IMR-90 (cell line): ENCODE results near the gene UQCC5. TPM values are rescaled to one million over a fixed set of nuclear protein-coding genes. Genes with fewer than 3 reads are reported as not detected.

Experiments
- ATAC-seq: fragments of 200-7000 bp; cut with Tn5 transposase; 2 replicates; pipeline ENCODE4 v1.9.1; 2020; ENCODE audit warnings: low read depth, mild to moderate bottlenecking, moderate library complexity
- BruUV-seq: library from RNA; stranded (reverse); fragments of 400-500 nt; replicated peaks from 2 replicates; lab custom pipeline; 2021; lab: Mats Ljungman, UMichigan
- CTCF ChIA-PET: fragments of 300-600 bp; formaldehyde crosslinking; extraction: SDS; loops from one replicate; lab custom pipeline; 2021; ENCODE audit warnings: antibody characterized with exemption; lab: Yijun Ruan, JAX
- POLR2A ChIA-PET: fragments of 300-600 bp; sonication (Branson Sonifier 250); formaldehyde crosslinking; loops from one replicate; lab custom pipeline; 2022; ENCODE audit warnings: antibody characterized with exemption; ENCODE audit not compliant: unreplicated experiment; lab: Charles Lee
- DNase-seq: peaks from one replicate; pipeline ENCODE4 v3.0.0; 2013
- H2AFZ ChIP-seq: replicated peaks from 2 replicates; pipeline ENCODE3; 2013; ENCODE audit warnings: low read length, mild to moderate bottlenecking; ENCODE audit not compliant: poor library complexity
- H2AK5ac ChIP-seq: 2 replicates; pipeline ENCODE4 v1.6.1; 2013; ENCODE audit warnings: low read depth, low read length, inconsistent platforms
- H2AK9ac ChIP-seq: replicated peaks from 2 replicates; pipeline ENCODE3; 2013; ENCODE audit warnings: mild to moderate bottlenecking, low read depth, low read length, moderate library complexity; ENCODE audit not compliant: poor library complexity
- H2BK120ac ChIP-seq: 2 replicates; pipeline ENCODE4 v1.6.1; 2013; ENCODE audit warnings: low read depth, low read length, inconsistent platforms
- H2BK15ac ChIP-seq: 3 replicates; pipeline ENCODE4 v1.6.1; 2013; ENCODE audit warnings: low read depth, low read length, inconsistent platforms
- H2BK20ac ChIP-seq: 2 replicates; pipeline ENCODE4 v1.6.1; 2013; ENCODE audit warnings: low read depth, mild to moderate bottlenecking, inconsistent platforms, low read length, moderate library complexity
- H2BK5ac ChIP-seq: 2 replicates; pipeline ENCODE4 v1.6.1; 2013; ENCODE audit warnings: mild to moderate bottlenecking, low read depth, low read length, inconsistent platforms; ENCODE audit not compliant: poor library complexity, severe bottlenecking
- H3K14ac ChIP-seq: replicated peaks from 2 replicates; pipeline ENCODE4 v1.6.1; 2013; ENCODE audit warnings: low read depth, low read length, inconsistent platforms
- H3K18ac ChIP-seq: 2 replicates; pipeline ENCODE4 v1.6.1; 2013; ENCODE audit warnings: low read depth, low read length, control low read depth
- H3K23ac ChIP-seq: 2 replicates; pipeline ENCODE4 v1.6.1; 2013; ENCODE audit warnings: low read depth, low read length, inconsistent platforms
- H3K27ac ChIP-seq: 2 replicates; pipeline ENCODE4 v1.5.1; 2013; ENCODE audit warnings: mild to moderate bottlenecking, control low read depth, low read length; ENCODE audit not compliant: insufficient read depth
- H3K27me3 ChIP-seq: 2 replicates; pipeline ENCODE4 v1.6.1; 2013; ENCODE audit warnings: low read length; ENCODE audit not compliant: control insufficient read depth, insufficient read depth
- H3K36me3 ChIP-seq: 2 replicates; pipeline ENCODE4 v1.6.1; 2013; ENCODE audit warnings: low read length, mixed read lengths; ENCODE audit not compliant: control insufficient read depth, insufficient read depth
- H3K4ac ChIP-seq: 2 replicates; pipeline ENCODE4 v1.6.1; 2013; ENCODE audit warnings: low read depth, low read length, inconsistent platforms
- H3K4me1 ChIP-seq: 2 replicates; pipeline ENCODE4 v1.6.1; 2013; ENCODE audit warnings: low read length, mixed read lengths; ENCODE audit not compliant: control insufficient read depth, insufficient read depth
- H3K4me2 ChIP-seq: 2 replicates; pipeline ENCODE4 v1.6.1; 2013; ENCODE audit warnings: low read depth, mild to moderate bottlenecking, control low read depth, low read length, moderate library complexity
- H3K4me3 ChIP-seq: 2 replicates; pipeline ENCODE4 v1.5.1; 2013; ENCODE audit warnings: low read depth, mild to moderate bottlenecking, control low read depth, low read length, moderate library complexity; ENCODE audit not compliant: insufficient read depth
- H3K56ac ChIP-seq: 2 replicates; pipeline ENCODE4 v1.6.1; 2013; ENCODE audit warnings: low read length, inconsistent platforms; ENCODE audit not compliant: insufficient read depth; ENCODE audit errors: extremely low read depth
- H3K79me1 ChIP-seq, 2 experiments: 2 replicates each; pipeline ENCODE4 v1.6.1; 2013; ENCODE audit warnings: low read length in 2 of 2, inconsistent platforms in 1 of 2, low read depth in 1 of 2
- H3K9ac ChIP-seq: 2 replicates; pipeline ENCODE4 v1.6.1; 2013; ENCODE audit warnings: low read depth, low read length, control low read depth
- H3K9me1 ChIP-seq: 2 replicates; pipeline ENCODE4 v1.6.1; 2013; ENCODE audit warnings: low read length, inconsistent platforms; ENCODE audit not compliant: insufficient read depth
- H3K9me3 ChIP-seq: 2 replicates; pipeline ENCODE4 v1.6.1; 2013; ENCODE audit warnings: low read length; ENCODE audit not compliant: control insufficient read depth, insufficient read depth
- H4K20me1 ChIP-seq: 2 replicates; pipeline ENCODE4 v1.6.1; 2013; ENCODE audit warnings: low read length, inconsistent platforms; ENCODE audit not compliant: insufficient read depth
- H4K5ac ChIP-seq: 2 replicates; pipeline ENCODE4 v1.6.1; 2013; ENCODE audit warnings: mild to moderate bottlenecking, low read depth, low read length, control low read depth
- H4K8ac ChIP-seq, 2 experiments: 2 replicates each; pipeline ENCODE4 v1.6.1; 2013; ENCODE audit warnings: low read depth in 2 of 2, low read length in 2 of 2, control low read depth in 1 of 2, inconsistent platforms in 1 of 2
- H4K91ac ChIP-seq: 2 replicates; pipeline ENCODE4 v1.6.1; 2013; ENCODE audit warnings: low read depth, low read length, inconsistent platforms; ENCODE audit not compliant: insufficient read depth
- BHLHE40 ChIP-seq: fragments of 150-350 bp; IDR thresholded peaks from 2 replicates; pipeline ENCODE4 v1.6.1; 2016; ENCODE audit warnings: mild to moderate bottlenecking, low read depth, low read length
- CHD1 ChIP-seq: IDR thresholded peaks from 2 replicates; pipeline ENCODE4 v1.6.1; 2012; ENCODE audit warnings: low read depth, low read length, improper control_type of control experiment
- MAZ ChIP-seq: IDR thresholded peaks from 2 replicates; pipeline ENCODE4 v1.6.1; 2012; ENCODE audit warnings: low read depth, mild to moderate bottlenecking, low read length, improper control_type of control experiment, moderate library complexity, borderline replicate concordance
- SMC3 ChIP-seq: fragments of 150-350 bp; IDR thresholded peaks from 2 replicates; pipeline ENCODE4 v1.6.1; 2016; ENCODE audit warnings: low read depth, mild to moderate bottlenecking, antibody characterized with exemption, low read length, moderate library complexity
- whole genome bisulfite sequencing, 2 experiments: methylation state at CpG; one replicate each; pipeline versions ENCODE4 v1.1.5 to v1.1.7; 2013; ENCODE audit warnings: missing lambda C conversion rate in 2 of 2; ENCODE audit not compliant: insufficient read length in 1 of 2; ENCODE audit errors: extremely low coverage in 2 of 2; 5-methylcytosine and 5-hydroxymethylcytosine counted together
- dilution Hi-C: fragments of 300-500 bp; cut with HindIII; formaldehyde crosslinking; loops from one replicate; pipeline ENCODE4 v1.14.3; 2018; ENCODE audit warnings: low sequenced_read_pairs; ENCODE audit not compliant: unreplicated experiment
- in situ Hi-C: fragments of 300-500 bp; cut with MboI; formaldehyde crosslinking; loops from 3 replicates; pipeline ENCODE4 v1.14.3; 2019; ENCODE audit warnings: low sequenced_read_pairs, inconsistent platforms, mixed read lengths
- intact Hi-C: fragments of 100-400 bp; cut with micrococcal nuclease; formaldehyde crosslinking; loops from 2 replicates; pipeline ENCODE4 v1.10.0; 2022
- polyA plus RNA-seq, 3 experiments: library from polyadenylated mRNA; depleted of rRNA; stranded (reverse); fragments of >200 nt; gene quantifications; 2 replicates each; pipeline ENCODE4 v1.2.3, GENCODE V29; 2012; ENCODE audit warnings: low replicate concordance in 1 of 3
- total RNA-seq: library from RNA; depleted of rRNA; stranded (reverse); fragments of >200 nt; gene quantifications from 2 replicates; pipeline ENCODE4 v1.2.3, GENCODE V29; 2012
- TF ChIP-seq, protein P1 (sequence below): fragments of 150-350 bp; IDR thresholded peaks from 2 replicates; pipeline ENCODE4 v1.6.1; 2016; ENCODE audit warnings: low read depth, mild to moderate bottlenecking, low read length, moderate library complexity, borderline replicate concordance

UQCC5 gene
- total and polyA plus RNA-seq, 2 of the 4 experiments (the other 2 are of a cell fraction), result 1.1 to 16.9 TPM

DNA sequence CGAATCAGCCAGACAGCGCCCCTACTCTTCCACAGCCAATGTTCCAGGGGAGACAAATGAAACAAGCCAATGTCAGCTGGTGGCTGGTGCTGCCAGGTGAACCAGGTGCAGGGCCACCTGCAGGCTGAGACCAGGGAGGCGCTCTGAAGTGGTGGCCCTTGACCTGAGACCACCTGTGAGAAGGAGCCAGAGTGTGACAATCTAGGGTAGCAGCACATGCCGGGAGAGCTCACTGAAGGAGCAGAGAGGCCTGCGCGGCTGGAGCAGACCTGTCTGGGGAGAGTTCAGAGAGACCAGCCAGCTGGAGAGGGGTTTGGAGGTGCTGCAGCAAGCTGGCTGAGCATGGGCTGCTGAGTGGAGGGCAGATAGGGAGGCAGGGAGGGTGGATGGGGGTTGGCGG, 42.0 kb upstream of the UQCC5 start:
- Histone ChIP-seq H3K4me3 (no peak overlapping the region), H2AK5ac (no peak overlapping the region), H3K79me1 (peaks cover 0 to 11% of the 10 kb centered on the region in 2 experiments; a peak in 2 of 4 replicates), H2AFZ (no peak overlapping the region), H3K18ac (no peak overlapping the region), H3K27ac (no peak overlapping the region), H2BK15ac (no peak overlapping the region), H3K56ac (no peak overlapping the region), H4K8ac (no peak overlapping the region), H3K27me3 (no peaks in the 10 kb centered on the region), H4K20me1 (peaks cover 12% of the 10 kb centered on the region; the same call in 1 of the 2 replicates), H2AK9ac (no peak overlapping the region), H4K5ac (no peak overlapping the region), H2BK5ac (no peak overlapping the region), H3K36me3 (peaks cover 38% of the 10 kb centered on the region), H2BK120ac (no peak overlapping the region), H3K23ac (no peak overlapping the region), H3K9me3 (no peaks in the 10 kb centered on the region), H3K4ac (no peak overlapping the region), H4K91ac (no peak overlapping the region), H3K14ac (no peak overlapping the region), H3K4me2 (no peak overlapping the region), H3K9ac (no peak overlapping the region), H3K9me1 (peaks cover 10% of the 10 kb centered on the region), H3K4me1 (peaks cover 9% of the 10 kb centered on the region; the same call in 1 of the 2 replicates), H2BK20ac (no peak overlapping the region)
- dilution Hi-C loops, result no loop called here
- ChIA-PET CTCF (no interaction called here), POLR2A (no interaction called here)
- BruUV-seq, result no TSS peak
- in situ Hi-C loops, result no loop called here
- intact Hi-C loops, result no loop called here
- no peak for DNase-seq
- TF ChIP-seq SMC3 (no peak), CHD1 (no peak), BHLHE40 (no peak), MAZ (no peak)
- TF ChIP-seq, protein P1, sequence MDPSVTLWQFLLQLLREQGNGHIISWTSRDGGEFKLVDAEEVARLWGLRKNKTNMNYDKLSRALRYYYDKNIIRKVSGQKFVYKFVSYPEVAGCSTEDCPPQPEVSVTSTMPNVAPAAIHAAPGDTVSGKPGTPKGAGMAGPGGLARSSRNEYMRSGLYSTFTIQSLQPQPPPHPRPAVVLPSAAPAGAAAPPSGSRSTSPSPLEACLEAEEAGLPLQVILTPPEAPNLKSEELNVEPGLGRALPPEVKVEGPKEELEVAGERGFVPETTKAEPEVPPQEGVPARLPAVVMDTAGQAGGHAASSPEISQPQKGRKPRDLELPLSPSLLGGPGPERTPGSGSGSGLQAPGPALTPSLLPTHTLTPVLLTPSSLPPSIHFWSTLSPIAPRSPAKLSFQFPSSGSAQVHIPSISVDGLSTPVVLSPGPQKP, result no peak
- 83% methylated on average over 5 of the region's 7 CpGs; no CpG with 5 or more reads in 1 of the 2 experiments for WGBS, 2 experiments
- no peak for ATAC-seq
